DMS79 treated with DMSO at 0.1 percent for 48 hours (cell line): ENCODE measurements around the gene ARSA.
"Not testable (repeated sequence)": the region's sequence is repeated elsewhere in the genome, so short reads cannot be mapped to it uniquely, and the experiment has no call there.

Experiments used
- DNase-seq: peaks from one replicate; lab custom pipeline; 2025; lab: John Stamatoyannopoulos, UW

ARSA gene

GRCh38 chr22:50627642-50628542, at the start of gene ARSA:
ARSA (minus strand) TSS chr22:50628152; CDS start chr22:50627779, 373 bp downstream.
- DNase-seq = peak; percentile 19

GRCh38 chr22:50676661-50677492, 48.9 kb upstream of the ARSA start:
- no peak for DNase-seq

- DNase-seq = no peak
Measured at GRCh38 chr22:50676180-50676636, 48.3 kb upstream of the ARSA start.

- DNase-seq = no peak
Measured at GRCh38 chr22:50675553-50676179, 47.7 kb upstream of the ARSA start.

GRCh38 chr22:50674606-50675552, 46.9 kb upstream of the ARSA start:
- peak; percentile 30 for DNase-seq

- no peak for DNase-seq
Measured at GRCh38 chr22:50674130-50674500, 46.2 kb upstream of the ARSA start.

- no peak for DNase-seq
Measured at GRCh38 chr22:50673231-50674129, 45.5 kb upstream of the ARSA start.

- DNase-seq = no peak
Measured at GRCh38 chr22:50672471-50673230, 44.7 kb upstream of the ARSA start, which contains the start of gene SHANK3. SHANK3 (plus strand) TSS chr22:50672823.

- DNase-seq = no peak
Measured at GRCh38 chr22:50672041-50672440, 44.1 kb upstream of the ARSA start.

GRCh38 chr22:50671641-50672040, 43.7 kb upstream of the ARSA start:
- DNase-seq = no peak

- no peak for DNase-seq
Measured at GRCh38 chr22:50670914-50671538, 43.1 kb upstream of the ARSA start.

- no peak for DNase-seq
Measured at GRCh38 chr22:50670513-50670912, 42.6 kb upstream of the ARSA start.

- DNase-seq = no peak
Measured at GRCh38 chr22:50665738-50666137, 37.8 kb upstream of the ARSA start.

- DNase-seq = no peak
Measured at GRCh38 chr22:50665212-50665611, 37.3 kb upstream of the ARSA start.

GRCh38 chr22:50660306-50660705, 32.4 kb upstream of the ARSA start:
- no peak for DNase-seq

- not testable (repeated sequence) for DNase-seq
Measured at GRCh38 chr22:50659711-50660110, 31.8 kb upstream of the ARSA start.

GRCh38 chr22:50657925-50658324, 30.0 kb upstream of the ARSA start:
- no peak for DNase-seq

GRCh38 chr22:50656122-50657070, 28.4 kb upstream of the ARSA start:
- DNase-seq = no peak
